ENCODE measurements around the gene SEC23B.
"Not testable (repeated sequence)": the region's sequence is repeated elsewhere in the genome, so short reads cannot be mapped to it uniquely, and the experiment has no call there.

The SEC23B gene

GRCh38 chr20:18507218-18508191, at the start of gene SEC23B:
Gene SEC23B (plus strand): TSS chr20:18507940. CDS start chr20:18510836, 2,896 bp downstream.
- peak; percentile 97 to 99 for DNase-seq

- no peak for DNase-seq
These were observed 42.1 kb upstream of the SEC23B start for GRCh38 chr20:18465536-18466200.

- peak; percentile 62 to 91 for DNase-seq
These were observed 41.2 kb upstream of the SEC23B start for GRCh38 chr20:18466574-18466893.

- DNase-seq = peak; percentile 95 to 97
These were observed 40.6 kb upstream of the SEC23B start, which contains the start of the genes DZANK1 and POLR3F for GRCh38 chr20:18466894-18467730. Gene DZANK1 (minus strand): TSS chr20:18467030. CDS start chr20:18465358, 1,672 bp downstream. Gene POLR3F (plus strand): TSS chr20:18467390. CDS start chr20:18467507, 117 bp downstream.

- DNase-seq = no peak
These were observed 30.5 kb upstream of the SEC23B start for GRCh38 chr20:18477218-18477617.

GRCh38 chr20:18477821-18478220, 29.9 kb upstream of the SEC23B start:
- no peak for DNase-seq

- DNase-seq = no peak
These were observed 26.1 kb upstream of the SEC23B start for GRCh38 chr20:18481596-18481995.

GRCh38 chr20:18488301-18488700, 19.4 kb upstream of the SEC23B start:
- DNase-seq = no peak

- no peak for DNase-seq
These were observed 11.7 kb upstream of the SEC23B start for GRCh38 chr20:18496042-18496441.

- DNase-seq = peak; percentile 69 to 83
These were observed 10.8 kb upstream of the SEC23B start, which contains the start of gene RBBP9 for GRCh38 chr20:18496740-18497592. Gene RBBP9 (minus strand): TSS chr20:18497225. CDS start chr20:18497167, 58 bp downstream.

GRCh38 chr20:18497603-18498002, 10.1 kb upstream of the SEC23B start:
- DNase-seq = no peak

GRCh38 chr20:18501672-18502071, 6.1 kb upstream of the SEC23B start:
- not testable (repeated sequence) for DNase-seq

GRCh38 chr20:18504479-18505060, 3.2 kb upstream of the SEC23B start:
- no peak for DNase-seq

- DNase-seq = no peak
These were observed 996 bp upstream of the SEC23B start for GRCh38 chr20:18506744-18507143.

GRCh38 chr20:18511571-18511970, 3.8 kb downstream of the SEC23B start:
- no peak for DNase-seq

- no peak for DNase-seq
These were observed 5.5 kb downstream of the SEC23B start for GRCh38 chr20:18513208-18513607.

GRCh38 chr20:18514127-18514526, 6.4 kb downstream of the SEC23B start:
- no peak for DNase-seq

GRCh38 chr20:18515973-18516372, 8.2 kb downstream of the SEC23B start:
- no peak for DNase-seq

GRCh38 chr20:18522066-18522465, 14.3 kb downstream of the SEC23B start:
- not testable (repeated sequence) for DNase-seq

GRCh38 chr20:18523066-18523465, 15.3 kb downstream of the SEC23B start:
- no peak for DNase-seq

- DNase-seq = peak; percentile 41 to 55
These were observed 16.9 kb downstream of the SEC23B start for GRCh38 chr20:18524646-18525045.

All from SW 1271 (cell line).